Ishikawa (cell line): Measurements from ENCODE around the gene NOSTRIN.

Source experiments
- CEBPB ChIP-seq: IDR thresholded peaks from 2 replicates; pipeline ENCODE4 v1.6.1; 2012
- TF ChIP-seq, protein P1 (sequence below): IDR thresholded peaks from 2 replicates; pipeline ENCODE4 v1.6.1; 2012

DNA sequence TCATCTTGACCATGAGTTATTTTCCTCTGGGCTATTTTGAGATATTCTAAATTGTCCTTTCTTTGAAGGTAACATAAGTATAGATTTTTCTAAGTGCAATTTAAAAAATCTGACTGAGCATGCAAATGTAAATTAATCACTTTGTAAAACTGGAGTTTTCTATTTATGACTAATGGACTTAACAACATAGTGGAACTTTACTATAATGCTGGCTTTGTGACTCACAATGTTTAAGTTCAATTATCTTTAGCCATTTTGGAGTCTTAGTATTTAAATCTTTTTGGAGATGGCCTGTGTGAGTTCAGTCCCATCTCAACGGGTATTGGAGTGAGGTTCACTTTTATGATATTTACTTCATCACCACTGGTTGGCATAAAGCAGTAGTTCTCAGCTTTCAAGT, 35.2 kb upstream of the NOSTRIN start:
- TF ChIP-seq CEBPB: no peak
- TF ChIP-seq, protein P1, sequence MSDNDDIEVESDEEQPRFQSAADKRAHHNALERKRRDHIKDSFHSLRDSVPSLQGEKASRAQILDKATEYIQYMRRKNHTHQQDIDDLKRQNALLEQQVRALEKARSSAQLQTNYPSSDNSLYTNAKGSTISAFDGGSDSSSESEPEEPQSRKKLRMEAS: no peak
